VCaP (cell line): Measurements from ENCODE around the gene TTC4.

Source experiments
- H3K27ac ChIP-seq: fragments of 450-650 bp; 2 replicates; pipeline ENCODE4 v1.5.1; 2017
- CTCF ChIP-seq: fragments of 450-650 bp; conservative IDR thresholded peaks from 2 replicates; pipeline ENCODE4 v1.5.1; 2017; ENCODE audit warnings: mild to moderate bottlenecking, moderate library complexity

TTC4 gene

GRCh38 chr1:54680387-54680786 is 35.3 kb upstream of the TTC4 start:
- TF ChIP-seq CTCF = no peak
- no peak overlapping the region for H3K27ac ChIP-seq

GRCh38 chr1:54681358-54681757 is 34.3 kb upstream of the TTC4 start:
- H3K27ac ChIP-seq = no peak overlapping the region
- TF ChIP-seq CTCF = no peak

GRCh38 chr1:54683453-54683852 is 32.2 kb upstream of the TTC4 start:
- TF ChIP-seq CTCF = no peak
- H3K27ac ChIP-seq = no peak overlapping the region

DNA sequence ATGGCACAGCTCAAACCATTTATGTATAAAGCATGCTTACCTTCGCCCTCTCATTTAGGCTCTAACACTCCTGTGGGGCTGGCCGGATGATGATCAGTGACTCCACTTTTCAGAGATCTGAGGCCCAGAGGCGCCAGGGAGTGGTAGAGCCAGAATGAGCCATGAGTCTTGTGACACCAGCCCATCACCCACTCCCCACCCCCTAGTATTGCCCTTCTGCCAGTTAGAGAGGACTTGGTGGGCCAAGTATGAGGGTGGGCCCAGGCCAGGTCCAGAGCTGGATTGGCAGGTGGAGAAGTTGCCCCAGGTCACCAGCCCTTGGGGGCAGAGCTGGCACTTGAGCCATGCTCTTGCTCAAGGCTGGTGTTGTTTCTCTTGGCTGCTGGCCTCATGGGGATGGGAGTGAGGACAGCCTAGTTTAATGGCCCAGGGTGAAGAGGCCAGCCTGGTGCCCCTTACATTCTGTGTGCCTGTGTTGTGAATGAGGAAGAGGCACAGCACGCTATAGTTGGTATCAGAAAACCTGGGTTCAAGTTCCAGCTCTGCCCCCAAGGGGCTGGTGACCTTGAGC is 30.2 kb upstream of the TTC4 start:
- no peak for TF ChIP-seq CTCF
- H3K27ac ChIP-seq = no peak overlapping the region

DNA sequence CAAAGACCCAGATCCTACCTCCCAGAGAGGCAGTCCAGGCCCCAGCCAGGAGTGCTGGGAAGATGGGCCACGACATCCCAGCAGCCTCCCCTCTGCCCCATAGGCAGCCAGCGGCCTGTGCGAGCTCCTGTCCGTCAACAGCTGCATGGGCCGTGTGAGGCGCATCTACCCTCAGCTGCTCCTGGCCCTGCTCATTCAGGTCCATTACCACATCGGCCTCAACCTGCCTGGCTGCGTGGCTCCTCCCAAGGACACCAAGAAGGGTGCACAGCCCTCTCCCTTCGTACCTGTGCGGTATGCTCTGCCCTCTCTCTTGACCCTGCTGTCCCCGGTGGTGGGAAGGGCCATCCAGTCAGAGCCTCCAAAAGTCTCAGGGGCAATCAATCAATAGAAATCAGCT is 29.5 kb upstream of the TTC4 start:
- H3K27ac ChIP-seq = no peak overlapping the region
- no peak for TF ChIP-seq CTCF

DNA sequence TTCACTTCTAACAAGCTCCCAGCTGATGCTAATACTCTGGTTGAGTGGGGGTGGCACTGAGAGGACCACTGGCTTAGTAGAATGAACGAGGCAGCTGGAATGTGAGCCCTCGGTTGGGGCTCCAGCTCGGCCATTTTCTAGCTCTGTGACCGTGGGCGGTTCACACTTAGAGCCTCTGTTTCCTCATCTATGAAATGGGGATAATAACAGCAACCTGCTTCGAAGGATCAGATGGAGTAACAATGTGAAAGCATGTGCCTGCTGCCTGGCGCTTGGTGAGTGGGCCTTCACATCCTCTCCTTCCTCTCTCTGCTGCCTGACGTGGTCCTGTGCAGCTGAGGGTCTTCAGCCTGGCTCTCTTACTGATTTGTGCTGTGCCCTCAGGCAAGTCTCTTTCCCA is 20.9 kb upstream of the TTC4 start:
- no peak overlapping the region for H3K27ac ChIP-seq
- no peak for TF ChIP-seq CTCF

DNA sequence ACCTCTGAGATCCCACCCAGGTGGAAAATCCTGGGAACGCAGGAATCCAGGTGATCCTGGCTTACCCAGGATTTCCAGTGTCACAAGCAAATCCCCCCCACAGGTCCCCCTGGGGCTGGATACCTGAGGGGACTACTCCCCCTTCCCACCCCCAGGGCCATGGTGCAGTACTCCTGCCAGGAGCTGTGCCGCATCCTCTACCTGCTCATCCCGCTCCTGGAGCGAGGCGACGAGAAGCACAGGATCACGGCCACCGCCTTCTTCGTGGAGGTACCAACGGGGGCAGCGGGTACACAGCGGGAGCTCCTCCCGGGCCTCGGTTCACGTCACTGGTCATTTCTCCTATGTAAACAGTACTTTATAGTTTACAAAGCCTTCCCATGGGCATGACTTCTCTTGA is 20.4 kb upstream of the TTC4 start:
- no peak overlapping the region for H3K27ac ChIP-seq
- TF ChIP-seq CTCF = no peak

GRCh38 chr1:54695764-54696163 is 19.9 kb upstream of the TTC4 start:
- TF ChIP-seq CTCF = no peak
- H3K27ac ChIP-seq = no peak overlapping the region
